GM18499 (cell line): ENCODE results near the gene EP300.
"Not testable (repeated sequence)": the region's sequence is repeated elsewhere in the genome, so short reads cannot be mapped to it uniquely, and the experiment has no call there.

Experiments used
- ATAC-seq: cut with Tn5 transposase; IDR thresholded peaks from one replicate; pipeline ENCODE4 v1.9.1; 2021; ENCODE audit warnings: moderate number of reproducible peaks; ENCODE audit not compliant: insufficient read depth, unreplicated experiment

EP300 gene

DNA sequence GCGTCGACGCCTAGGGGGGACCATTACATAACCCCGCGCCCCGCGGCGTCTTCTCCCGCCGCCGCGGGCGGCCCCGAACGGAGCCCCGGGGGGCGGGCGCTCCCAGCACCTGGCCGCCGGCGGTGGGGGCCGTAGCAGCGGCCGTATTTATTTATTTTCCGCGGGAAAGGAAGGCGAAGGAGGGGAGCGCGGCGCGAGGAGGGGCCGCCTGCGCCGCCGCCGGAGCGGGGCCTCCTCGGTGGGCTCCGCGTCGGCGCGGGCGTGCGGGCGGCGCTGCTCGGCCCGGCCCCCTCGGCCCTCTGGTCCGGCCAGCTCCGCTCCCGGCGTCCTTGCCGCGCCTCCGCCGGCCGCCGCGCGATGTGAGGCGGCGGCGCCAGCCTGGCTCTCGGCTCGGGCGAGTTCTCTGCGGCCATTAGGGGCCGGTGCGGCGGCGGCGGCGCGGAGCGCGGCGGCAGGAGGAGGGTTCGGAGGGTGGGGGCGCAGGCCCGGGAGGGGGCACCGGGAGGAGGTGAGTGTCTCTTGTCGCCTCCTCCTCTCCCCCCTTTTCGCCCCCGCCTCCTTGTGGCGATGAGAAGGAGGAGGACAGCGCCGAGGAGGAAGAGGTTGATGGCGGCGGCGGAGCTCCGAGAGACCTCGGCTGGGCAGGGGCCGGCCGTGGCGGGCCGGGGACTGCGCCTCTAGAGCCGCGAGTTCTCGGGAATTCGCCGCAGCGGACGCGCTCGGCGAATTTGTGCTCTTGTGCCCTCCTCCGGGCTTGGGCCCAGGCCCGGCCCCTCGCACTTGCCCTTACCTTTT is at the start of gene EP300:
Gene EP300 (plus strand): TSS at position 570 of the 795 bp plus-strand sequence. CDS start 413 bp downstream, outside the sequence.
- ATAC-seq: no peak

DNA sequence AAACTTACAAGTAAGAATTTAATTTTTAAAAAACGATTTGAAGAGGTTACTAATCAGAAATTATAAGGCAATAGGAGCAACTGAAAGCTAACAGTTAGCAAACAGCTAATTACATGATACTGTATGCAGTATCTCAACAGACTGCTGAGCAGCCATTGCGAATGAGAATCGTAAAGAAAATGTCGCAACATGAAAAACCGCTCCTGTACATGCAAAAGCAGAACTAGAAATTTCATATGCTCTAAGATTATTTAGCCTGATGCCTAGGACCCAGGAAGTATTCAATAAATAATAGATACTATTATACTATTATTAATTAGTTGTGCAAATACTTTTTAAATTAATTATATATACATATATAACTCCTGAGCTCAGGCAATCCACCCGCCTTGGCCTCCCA is 48.7 kb upstream of the EP300 start:
- ATAC-seq: no peak

GRCh38 chr22:41045575-41045974 is 46.8 kb upstream of the EP300 start:
- not testable (repeated sequence) for ATAC-seq

GRCh38 chr22:41047801-41048211 is 44.6 kb upstream of the EP300 start:
- ATAC-seq: no peak

GRCh38 chr22:41048345-41048744 is 44.0 kb upstream of the EP300 start:
- not testable (repeated sequence) for ATAC-seq

GRCh38 chr22:41048791-41049717 is 43.3 kb upstream of the EP300 start:
- ATAC-seq: no peak

DNA sequence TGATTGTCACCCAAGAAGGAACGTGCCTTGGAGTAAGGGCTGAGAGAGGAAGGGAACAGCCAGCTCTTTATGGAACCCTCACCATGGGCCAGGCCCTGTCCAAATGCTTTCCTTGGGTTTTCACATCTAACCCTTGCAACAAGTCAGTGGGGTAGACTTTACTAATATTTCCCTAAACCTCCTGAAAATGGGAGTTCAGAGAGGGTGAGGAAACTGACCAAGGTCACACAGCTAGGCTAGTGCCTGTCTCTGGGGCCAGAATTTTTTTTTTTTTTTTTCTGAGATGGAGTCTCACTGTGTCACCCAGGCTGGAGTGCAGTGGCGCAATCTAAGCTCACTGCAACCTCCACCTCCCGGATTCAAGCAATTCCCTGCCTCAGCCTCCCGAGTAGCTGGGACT is 42.6 kb upstream of the EP300 start:
- not testable (repeated sequence) for ATAC-seq

GRCh38 chr22:41050883-41051282 is 41.5 kb upstream of the EP300 start:
- ATAC-seq: no peak

DNA sequence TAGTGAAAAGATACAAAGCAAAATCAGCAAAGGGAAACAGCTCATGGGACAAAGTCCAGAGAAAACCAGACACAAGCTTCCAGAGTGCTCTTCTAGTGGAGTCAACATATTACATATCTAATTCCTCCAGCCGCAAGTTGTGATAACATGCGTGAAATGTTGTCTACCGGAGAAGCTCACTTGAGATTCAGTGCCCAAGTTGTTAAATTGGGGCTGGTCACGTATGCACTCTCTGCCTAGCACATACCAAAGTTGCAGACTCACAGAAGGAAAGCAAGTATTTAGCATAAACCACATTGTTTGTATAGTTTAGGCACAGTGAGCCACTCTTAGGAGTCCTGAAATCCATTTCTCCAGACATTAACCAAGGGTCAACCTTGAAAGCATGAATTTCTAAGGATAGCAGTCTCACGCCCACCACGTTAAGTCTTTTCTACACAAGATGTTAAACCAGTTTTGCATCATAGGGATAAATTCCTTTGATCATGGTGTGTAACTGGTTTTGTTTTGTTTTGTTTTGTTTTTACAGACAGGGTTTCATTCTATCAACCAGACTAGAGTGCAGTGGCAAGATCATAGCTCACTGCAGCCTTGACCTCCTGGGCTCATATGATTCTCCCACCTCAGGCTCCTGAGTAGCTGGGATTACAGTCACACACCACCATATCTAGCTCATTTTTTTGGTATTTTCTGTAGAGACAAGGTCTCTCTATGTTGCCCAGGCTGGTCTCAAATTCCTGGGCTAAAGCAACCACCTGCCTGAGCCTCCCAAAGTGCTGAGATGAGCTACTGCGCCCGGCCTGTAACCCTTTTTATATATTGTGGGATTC is 39.5 kb upstream of the EP300 start:
- no peak for ATAC-seq

DNA sequence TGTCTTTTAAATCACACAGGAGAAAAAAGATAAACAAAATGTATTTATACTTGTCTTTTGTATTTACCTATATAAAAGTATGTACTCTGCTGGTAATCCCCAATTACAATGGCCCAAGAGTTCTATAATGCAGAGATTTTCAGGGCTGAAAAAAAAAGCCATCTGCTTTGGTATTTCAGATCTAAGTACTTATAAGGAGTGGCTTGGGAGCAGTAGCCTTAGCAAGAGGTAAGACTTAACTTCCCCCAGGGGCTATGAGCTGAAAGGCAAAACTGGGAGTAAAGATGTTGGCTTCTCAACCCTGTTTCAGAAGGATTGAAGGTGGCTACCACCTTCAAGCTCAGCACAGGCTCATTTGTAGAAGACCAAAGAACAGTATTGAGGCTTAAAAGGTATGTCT is 35.3 kb upstream of the EP300 start:
- ATAC-seq: no peak

DNA sequence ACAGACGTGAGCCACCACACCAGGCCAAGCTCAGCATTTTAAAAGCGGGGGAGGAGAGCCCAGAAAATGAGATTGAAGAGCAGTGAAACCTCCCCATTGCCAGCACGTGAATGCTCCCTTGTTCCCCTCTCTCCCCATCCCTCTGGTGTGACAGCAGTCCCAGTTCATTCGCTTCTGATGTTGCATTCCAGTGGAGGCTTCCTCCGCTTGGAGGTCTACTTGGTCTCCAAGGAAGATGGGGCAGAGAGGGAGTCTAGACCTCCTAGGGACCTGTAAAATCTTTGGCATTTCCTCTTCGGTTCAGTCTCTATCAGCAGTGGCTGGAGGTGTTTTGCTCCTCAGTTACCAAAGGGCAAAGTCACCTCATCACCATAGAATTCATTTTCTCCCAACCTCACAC is 30.2 kb upstream of the EP300 start:
- no peak for ATAC-seq

DNA sequence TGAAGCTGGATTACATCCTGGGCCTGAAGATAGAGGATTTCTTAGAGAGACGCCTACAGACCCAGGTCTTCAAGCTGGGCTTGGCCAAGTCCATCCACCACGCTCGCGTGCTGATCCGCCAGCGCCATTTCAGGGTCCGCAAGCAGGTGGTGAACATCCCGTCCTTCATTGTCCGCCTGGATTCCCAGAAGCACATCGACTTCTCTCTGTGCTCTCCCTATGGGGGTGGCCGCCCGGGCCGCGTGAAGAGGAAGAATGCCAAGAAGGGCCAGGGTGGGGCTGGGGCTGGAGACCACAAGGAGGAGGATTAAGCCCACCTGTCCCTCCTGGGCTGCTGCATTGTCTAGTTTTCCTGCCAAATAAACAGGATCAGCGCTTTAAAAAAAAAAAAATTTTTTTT is 28.1 kb upstream of the EP300 start:
- not testable (repeated sequence) for ATAC-seq

DNA sequence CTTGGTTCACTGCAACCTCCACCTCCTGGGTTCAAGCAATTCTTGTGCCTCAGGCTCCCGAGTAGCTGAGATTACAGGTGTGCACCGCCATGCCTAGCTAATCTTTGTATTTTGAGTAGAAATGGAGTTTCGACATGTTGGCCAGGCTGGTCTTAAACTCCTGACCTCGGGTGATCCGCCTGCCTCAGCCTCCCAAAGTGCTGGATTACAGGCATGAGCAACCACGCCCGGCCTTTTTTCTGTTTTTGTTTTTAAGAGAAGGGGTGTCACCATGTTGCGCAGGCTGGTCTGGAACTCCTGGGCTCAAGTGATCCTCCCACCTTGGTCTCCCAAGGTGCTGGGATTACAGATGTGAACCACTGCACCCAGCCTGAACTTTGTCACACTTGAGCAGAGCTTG is 26.1 kb upstream of the EP300 start:
- not testable (repeated sequence) for ATAC-seq

GRCh38 chr22:41067968-41068367 is 24.4 kb upstream of the EP300 start:
- ATAC-seq: not testable (repeated sequence)

DNA sequence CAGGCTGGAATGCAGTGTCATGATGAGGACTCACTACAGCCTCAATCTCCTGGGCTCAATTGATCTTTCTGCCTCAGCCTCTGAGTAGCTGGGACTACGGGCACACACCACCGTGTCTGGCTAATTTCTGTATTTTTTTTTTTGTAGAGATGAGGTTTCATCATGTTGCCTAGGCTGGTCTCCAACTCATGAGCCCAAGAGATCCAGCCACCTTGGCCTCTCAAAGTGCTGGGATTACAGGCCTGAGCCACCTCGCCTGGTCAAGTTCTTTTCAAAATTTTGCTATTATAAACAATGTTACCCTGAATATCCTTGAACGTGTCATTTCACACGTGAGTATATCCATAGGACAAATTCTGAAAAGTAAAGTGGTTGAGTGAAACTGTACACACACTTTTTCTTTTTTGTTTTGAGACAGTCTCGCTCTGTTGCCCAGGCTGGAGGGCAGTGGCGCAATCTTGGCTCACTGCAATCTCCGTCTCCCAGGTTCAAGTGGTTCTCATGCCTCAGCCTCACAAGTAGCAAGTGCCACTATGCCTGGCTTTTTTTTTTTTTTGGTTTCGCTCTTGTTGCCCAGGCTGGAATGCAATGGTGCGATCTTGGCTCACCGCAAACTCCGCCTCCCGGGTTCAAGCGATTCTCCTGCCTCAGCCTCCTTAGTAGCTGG is 21.6 kb upstream of the EP300 start:
- ATAC-seq: no peak

DNA sequence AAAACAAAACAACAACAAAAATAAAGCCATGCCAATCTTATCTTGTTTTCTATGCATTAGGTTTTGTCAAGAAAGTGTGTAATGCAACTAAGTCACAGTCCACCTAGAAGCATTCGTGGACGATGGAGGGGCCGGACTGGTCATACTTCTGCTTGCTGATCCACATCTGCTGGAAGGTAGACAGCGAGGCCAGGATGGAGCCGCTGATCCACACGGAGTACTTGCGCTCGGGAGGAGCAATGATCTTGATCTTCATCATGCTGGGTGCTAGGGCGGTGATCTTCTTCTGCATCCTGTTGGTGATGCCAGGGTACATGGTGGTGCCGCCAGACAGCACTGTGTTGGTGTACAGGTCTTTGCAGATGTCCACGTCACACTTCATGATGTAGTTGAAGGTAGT is 18.3 kb upstream of the EP300 start:
- no peak for ATAC-seq

- ATAC-seq: no peak
Observed at GRCh38 chr22:41074466-41074865, 17.9 kb upstream of the EP300 start.

GRCh38 chr22:41074941-41075710 is 17.3 kb upstream of the EP300 start:
- no peak for ATAC-seq

DNA sequence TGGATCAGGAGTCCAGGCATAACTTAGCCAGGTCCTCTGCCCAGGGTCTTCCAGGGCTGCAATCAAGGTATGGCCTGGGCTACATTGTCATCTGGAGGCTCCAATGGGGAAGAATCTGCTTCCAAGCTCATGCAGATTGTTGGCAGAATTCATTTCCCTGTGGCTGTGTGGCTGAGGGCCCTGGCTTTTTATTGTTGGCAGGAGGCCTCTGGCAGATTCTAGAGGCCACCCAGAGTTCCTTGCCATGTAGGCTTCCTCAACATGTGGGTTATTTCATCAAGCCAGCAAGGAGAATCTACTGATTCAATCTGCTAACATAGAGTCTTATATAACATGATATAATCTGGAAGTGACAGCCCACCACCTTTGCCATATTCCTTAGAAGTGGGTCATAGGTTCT is 16.4 kb upstream of the EP300 start:
- ATAC-seq: no peak
